T-helper 17 cell (primary cell): ENCODE measurements around the gene BMP8A. TPM values are rescaled to one million over a fixed set of nuclear protein-coding genes. Genes with fewer than 3 reads are reported as not detected.
"Not testable (repeated sequence)": the region's sequence is repeated elsewhere in the genome, so short reads cannot be mapped to it uniquely, and the experiment has no call there.

Experiments
- ATAC-seq: fragments of 150-1000 bp; cut with Tn5 transposase; 2 replicates; pipeline ENCODE4 v1.10.0; 2021; ENCODE audit warnings: mild to moderate bottlenecking, moderate library complexity
- DNase-seq, 3 donors: peaks; one replicate each; pipeline versions ENCODE4 v3.0.0 to v3.0.0-alpha.2; 2020 to 2021
- H3K9me3 ChIP-seq: one replicate; pipeline ENCODE4 v1.7.0; 2013; ENCODE audit warnings: low read length, mild to moderate bottlenecking; ENCODE audit not compliant: control insufficient read depth, poor library complexity, severe bottlenecking
- H3K27ac Mint-ChIP-seq: one replicate; pipeline ENCODE4 v1.8.0; 2022; ENCODE audit warnings: mild to moderate bottlenecking, moderate library complexity, mixed read lengths
- H3K27me3 Mint-ChIP-seq: one replicate; pipeline ENCODE4 v1.8.0; 2022; ENCODE audit warnings: mixed read lengths
- H3K36me3 Mint-ChIP-seq: one replicate; pipeline ENCODE4 v1.8.0; 2022; ENCODE audit warnings: low read depth, mixed read lengths
- H3K4me1 Mint-ChIP-seq: one replicate; pipeline ENCODE4 v1.8.0; 2022; ENCODE audit warnings: mild to moderate bottlenecking, mixed read lengths
- H3K4me3 Mint-ChIP-seq: one replicate; pipeline ENCODE4 v1.8.0; 2022; ENCODE audit warnings: mild to moderate bottlenecking, moderate library complexity, mixed read lengths
- total RNA-seq, 4 donors: library from RNA in 2 of 4; stranded (reverse) in 2 of 4; gene quantifications; one replicate each; pipeline ENCODE4 v1.2.3 and lab custom pipeline; 2022 to 2026

The BMP8A gene, protein sequence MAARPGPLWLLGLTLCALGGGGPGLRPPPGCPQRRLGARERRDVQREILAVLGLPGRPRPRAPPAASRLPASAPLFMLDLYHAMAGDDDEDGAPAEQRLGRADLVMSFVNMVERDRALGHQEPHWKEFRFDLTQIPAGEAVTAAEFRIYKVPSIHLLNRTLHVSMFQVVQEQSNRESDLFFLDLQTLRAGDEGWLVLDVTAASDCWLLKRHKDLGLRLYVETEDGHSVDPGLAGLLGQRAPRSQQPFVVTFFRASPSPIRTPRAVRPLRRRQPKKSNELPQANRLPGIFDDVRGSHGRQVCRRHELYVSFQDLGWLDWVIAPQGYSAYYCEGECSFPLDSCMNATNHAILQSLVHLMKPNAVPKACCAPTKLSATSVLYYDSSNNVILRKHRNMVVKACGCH
- under 1 TPM in 1 of 2 donors, not detected in 1; 0.23 TPM for total RNA-seq
- 0 to 0.15 reads per million in 2 donors for total RNA-seq (lab: John Stamatoyannopoulos, UW)

DNA sequence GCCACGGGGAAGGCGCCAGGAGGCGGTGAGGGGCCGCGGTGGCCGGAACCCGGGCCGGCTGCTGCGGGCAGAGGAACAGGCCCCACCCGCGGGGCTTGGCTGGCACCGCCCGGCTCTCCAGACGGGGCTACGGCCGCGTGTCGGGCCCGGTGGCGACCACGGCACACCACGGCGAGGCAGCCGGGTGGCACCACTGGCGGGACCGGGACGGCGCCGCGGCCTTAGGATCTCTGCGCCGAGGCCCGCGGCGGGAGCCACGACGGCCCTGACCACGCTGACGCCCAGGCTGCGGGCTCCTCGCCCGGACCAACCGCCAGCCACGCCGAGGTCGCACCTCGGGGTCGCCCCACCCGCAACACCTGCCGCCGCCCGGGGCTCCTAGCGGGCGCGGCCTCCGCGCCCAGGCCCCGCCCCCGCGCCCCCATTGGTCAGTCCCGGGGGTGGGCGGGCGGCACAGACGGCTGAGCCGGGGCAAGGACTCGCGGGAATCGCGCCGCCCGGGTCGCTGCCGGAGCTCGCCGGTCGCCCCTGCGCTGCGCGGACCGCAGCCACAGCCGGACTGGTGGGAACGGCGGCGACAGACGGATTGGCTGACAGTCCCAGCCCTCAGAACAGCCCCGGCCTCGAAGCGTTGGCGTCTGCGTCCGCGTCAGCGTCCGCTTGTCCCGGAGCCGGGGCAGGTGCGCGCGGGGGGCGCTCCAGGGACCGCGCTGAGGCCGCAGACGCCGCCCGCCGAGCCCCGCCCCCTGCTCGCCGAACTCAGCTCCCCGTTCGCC, at the start of gene BMP8A:
TSS of gene BMP8A (plus strand) at position 491 of the 776 bp plus-strand sequence. CDS start 356 bp downstream, outside the sequence.
- no peaks in the 10 kb centered on the region for H3K9me3 ChIP-seq
- peaks cover 6% of the 10 kb centered on the region for H3K4me1 Mint-ChIP-seq
- ATAC-seq: peak; percentile 92
- peak within 1 kb of the TSS; percentile 83 for H3K4me3 Mint-ChIP-seq
- peaks cover 2% of the 10 kb centered on the region for H3K36me3 Mint-ChIP-seq
- H3K27me3 Mint-ChIP-seq: peaks cover 23% of the 10 kb centered on the region
- DNase-seq: peak; percentile 65 to 79 (median 76)
- peak within 1 kb of the TSS; percentile 61 for H3K27ac Mint-ChIP-seq

DNA sequence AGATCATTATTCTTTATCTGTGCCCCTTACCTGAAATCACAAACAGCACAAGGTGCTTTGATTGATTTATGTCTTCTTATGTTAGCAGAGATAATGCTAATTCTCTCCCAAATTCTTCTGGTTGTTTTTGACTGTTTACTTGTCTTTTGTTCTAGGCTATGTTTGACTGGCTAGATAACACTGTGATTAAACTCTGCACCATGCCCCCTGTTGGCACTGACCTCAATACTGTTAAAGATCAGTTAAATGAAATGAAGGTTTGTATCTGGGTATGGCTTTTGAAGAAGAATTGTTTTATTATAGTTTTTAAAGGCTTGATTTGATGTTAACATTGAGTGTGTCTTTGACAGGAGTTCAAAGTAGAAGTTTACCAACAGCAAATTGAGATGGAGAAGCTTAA, 49.6 kb upstream of the BMP8A start:
- DNase-seq: no peak
- Mint-ChIP-seq H3K27ac (peak overlapping the region; percentile 14), H3K4me3 (peak overlapping the region; percentile 64), H3K36me3 (peaks cover 19% of the 10 kb centered on the region), H3K4me1 (peaks cover 2% of the 10 kb centered on the region), H3K27me3 (no peaks in the 10 kb centered on the region)
- ATAC-seq: no peak
- H3K9me3 ChIP-seq: no peaks in the 10 kb centered on the region

GRCh38 chr1:39445573-39445972, 45.9 kb upstream of the BMP8A start:
- Mint-ChIP-seq H3K36me3 (peaks cover 16% of the 10 kb centered on the region), H3K27ac (peak overlapping the region; percentile 11), H3K4me1 (peaks cover 2% of the 10 kb centered on the region), H3K27me3 (no peaks in the 10 kb centered on the region), H3K4me3 (no peak overlapping the region)
- ATAC-seq (no peak), DNase-seq (no peak)
- H3K9me3 ChIP-seq: no peaks in the 10 kb centered on the region

GRCh38 chr1:39446986-39447567, 44.4 kb upstream of the BMP8A start:
- Mint-ChIP-seq H3K36me3 (peaks cover 14% of the 10 kb centered on the region), H3K27ac (peak overlapping the region; percentile 6), H3K4me1 (no peaks in the 10 kb centered on the region), H3K4me3 (no peak overlapping the region), H3K27me3 (no peaks in the 10 kb centered on the region)
- no peaks in the 10 kb centered on the region for H3K9me3 ChIP-seq
- DNase-seq (no peak), ATAC-seq (no peak)

- H3K36me3 Mint-ChIP-seq, DNase-seq, H3K4me1 Mint-ChIP-seq: not testable (repeated sequence)
These were observed 41.4 kb upstream of the BMP8A start for GRCh38 chr1:39450041-39450440.

DNA sequence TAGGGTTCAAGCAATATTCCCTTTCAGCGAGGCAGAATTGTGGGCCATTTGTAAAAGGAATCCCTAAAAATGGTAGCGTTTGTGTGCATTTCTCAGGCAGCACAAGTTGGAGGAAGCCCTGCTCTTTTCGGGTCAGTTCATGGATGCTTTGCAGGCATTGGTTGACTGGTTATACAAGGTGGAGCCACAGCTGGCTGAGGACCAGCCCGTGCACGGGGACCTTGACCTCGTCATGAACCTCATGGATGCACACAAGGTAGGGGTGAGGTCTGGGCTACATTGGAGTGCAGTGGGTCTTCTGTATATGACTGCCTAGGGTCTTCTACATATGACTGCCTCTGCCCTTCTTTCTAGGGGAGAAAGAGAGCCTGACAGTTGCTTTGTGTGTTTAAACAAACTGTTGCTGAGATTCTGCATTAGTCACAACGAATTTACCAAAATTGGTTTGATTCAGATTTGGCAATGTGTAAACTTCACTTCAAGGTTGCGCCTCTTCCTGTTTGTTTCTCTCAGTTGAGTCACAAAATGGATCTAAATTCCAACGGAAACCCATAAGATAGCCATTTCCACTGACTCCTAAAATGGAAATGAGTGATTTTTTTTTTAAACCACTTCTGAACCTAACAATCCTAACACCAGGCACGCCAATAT, 40.4 kb upstream of the BMP8A start:
- DNase-seq: no peak
- H3K27ac Mint-ChIP-seq: no peak overlapping the region
- peaks cover 6% of the 10 kb centered on the region for H3K36me3 Mint-ChIP-seq
- ATAC-seq: no peak
- H3K27me3 Mint-ChIP-seq: no peaks in the 10 kb centered on the region
- H3K4me3 Mint-ChIP-seq: no peak overlapping the region
- no peaks in the 10 kb centered on the region for H3K4me1 Mint-ChIP-seq
- no peaks in the 10 kb centered on the region for H3K9me3 ChIP-seq

More at GRCh38 chr1:39450041-39450440, 41.4 kb upstream of the BMP8A start:
- not testable (repeated sequence) for H3K9me3 ChIP-seq, H3K27me3 Mint-ChIP-seq, H3K4me3 Mint-ChIP-seq, ATAC-seq
- peak overlapping the region; percentile 32 for H3K27ac Mint-ChIP-seq

GRCh38 chr1:39452081-39452480, 39.4 kb upstream of the BMP8A start:
- ATAC-seq: no peak
- Mint-ChIP-seq H3K27ac (no peak overlapping the region), H3K4me1 (peaks cover 2% of the 10 kb centered on the region), H3K36me3 (peaks cover 13% of the 10 kb centered on the region), H3K27me3 (no peaks in the 10 kb centered on the region), H3K4me3 (no peak overlapping the region)
- H3K9me3 ChIP-seq: no peaks in the 10 kb centered on the region
- DNase-seq: no peak

DNA sequence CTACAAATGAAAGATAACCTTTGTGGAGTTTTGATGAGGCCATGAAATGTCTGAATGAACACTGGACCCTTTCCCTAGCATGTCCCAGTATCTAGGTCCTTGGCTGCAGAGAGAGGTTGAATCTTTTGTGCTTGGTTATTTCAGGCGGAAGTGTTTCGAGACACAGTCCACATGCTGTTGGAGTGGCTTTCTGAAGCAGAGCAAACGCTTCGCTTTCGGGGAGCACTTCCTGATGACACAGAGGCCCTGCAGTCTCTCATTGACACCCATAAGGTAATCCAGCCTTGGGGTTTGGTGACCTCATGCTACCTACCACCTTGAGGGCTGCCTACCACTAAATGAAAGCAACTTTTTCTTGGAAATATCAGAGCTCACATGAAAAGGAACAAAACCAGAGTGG, 38.9 kb upstream of the BMP8A start:
- H3K4me1 Mint-ChIP-seq: peaks cover 3% of the 10 kb centered on the region
- H3K4me3 Mint-ChIP-seq: no peak overlapping the region
- no peaks in the 10 kb centered on the region for H3K9me3 ChIP-seq
- no peak for ATAC-seq
- H3K27me3 Mint-ChIP-seq: no peaks in the 10 kb centered on the region
- peaks cover 17% of the 10 kb centered on the region for H3K36me3 Mint-ChIP-seq
- DNase-seq: no peak
- H3K27ac Mint-ChIP-seq: no peak overlapping the region

- ATAC-seq (no peak), DNase-seq (no peak)
- no peaks in the 10 kb centered on the region for H3K9me3 ChIP-seq
- Mint-ChIP-seq H3K27ac (no peak overlapping the region), H3K36me3 (peaks cover 18% of the 10 kb centered on the region), H3K4me3 (no peak overlapping the region), H3K4me1 (peaks cover 4% of the 10 kb centered on the region), H3K27me3 (no peaks in the 10 kb centered on the region)
These were observed 37.8 kb upstream of the BMP8A start for GRCh38 chr1:39453603-39454002.

DNA sequence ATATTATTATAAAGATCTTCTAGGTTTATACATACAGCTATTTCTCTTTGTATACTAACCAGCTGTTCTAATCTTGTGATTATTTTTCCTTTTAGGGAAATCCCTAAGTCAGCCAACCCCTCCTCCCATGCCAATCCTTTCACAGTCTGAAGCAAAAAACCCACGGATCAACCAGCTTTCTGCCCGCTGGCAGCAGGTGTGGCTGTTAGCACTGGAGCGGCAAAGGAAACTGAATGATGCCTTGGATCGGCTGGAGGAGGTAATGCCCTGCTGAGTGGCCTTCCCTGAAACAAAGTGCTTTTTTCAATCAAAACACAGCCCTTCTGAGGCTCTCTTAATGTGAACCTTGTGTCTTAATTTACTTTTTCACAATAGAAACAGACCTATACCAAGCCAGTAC, 32.4 kb upstream of the BMP8A start:
- Mint-ChIP-seq H3K27ac (no peak overlapping the region), H3K4me3 (no peak overlapping the region), H3K27me3 (no peaks in the 10 kb centered on the region), H3K4me1 (peaks cover 6% of the 10 kb centered on the region), H3K36me3 (peaks cover 22% of the 10 kb centered on the region)
- no peaks in the 10 kb centered on the region for H3K9me3 ChIP-seq
- ATAC-seq (no peak), DNase-seq (no peak)

DNA sequence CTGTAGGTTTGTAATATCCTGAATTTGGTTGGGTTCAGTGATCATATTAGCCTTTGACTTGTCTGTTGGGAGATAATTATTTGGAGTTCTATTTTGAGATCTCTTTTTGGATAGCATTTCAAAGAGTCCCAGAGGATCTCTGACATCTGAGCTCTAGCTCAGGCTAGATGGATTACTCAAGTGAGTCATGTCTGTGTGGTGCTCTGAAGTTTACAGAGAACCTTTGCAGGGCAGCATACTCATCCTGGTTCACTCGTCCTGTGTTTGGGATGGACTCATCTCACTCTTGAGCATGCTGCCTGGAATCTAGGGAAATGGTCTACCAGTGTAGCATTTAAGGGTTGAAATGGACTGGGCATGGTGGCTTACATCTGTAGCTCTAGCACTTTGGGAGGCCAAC, 29.4 kb upstream of the BMP8A start:
- no peak overlapping the region for H3K27ac Mint-ChIP-seq
- no peak for DNase-seq
- peaks cover 5% of the 10 kb centered on the region for H3K4me1 Mint-ChIP-seq
- H3K9me3 ChIP-seq: no peaks in the 10 kb centered on the region
- no peak overlapping the region for H3K4me3 Mint-ChIP-seq
- H3K36me3 Mint-ChIP-seq: peaks cover 18% of the 10 kb centered on the region
- no peaks in the 10 kb centered on the region for H3K27me3 Mint-ChIP-seq
- no peak for ATAC-seq

GRCh38 chr1:39466413-39467107, 24.9 kb upstream of the BMP8A start:
- Mint-ChIP-seq H3K36me3 (peaks cover 18% of the 10 kb centered on the region), H3K4me1 (peaks cover 5% of the 10 kb centered on the region), H3K4me3 (no peak overlapping the region), H3K27ac (no peak overlapping the region), H3K27me3 (no peaks in the 10 kb centered on the region)
- ATAC-seq: no peak
- DNase-seq: no peak
- H3K9me3 ChIP-seq: no peaks in the 10 kb centered on the region
